Activated T-helper 17 cell treated with anti-CD3 and anti-CD28 coated beads, Interleukin-2, amount 50 U/mL, for 72 hours (primary cell): ENCODE data around the gene CD83. TPM values are rescaled to one million over a fixed set of nuclear protein-coding genes. Genes with fewer than 3 reads are reported as not detected.
"Not testable (repeated sequence)": the region's sequence is repeated elsewhere in the genome, so short reads cannot be mapped to it uniquely, and the experiment has no call there.

Source experiments
- ATAC-seq: fragments of 150-1000 bp; cut with Tn5 transposase; replicated peaks from 2 replicates; pipeline ENCODE4 v1.10.0; 2021; ENCODE audit warnings: mild to moderate bottlenecking, moderate library complexity
- H3K27ac Mint-ChIP-seq: one replicate; pipeline ENCODE4 v1.8.0; 2022; ENCODE audit warnings: mixed read lengths
- H3K27me3 Mint-ChIP-seq: one replicate; pipeline ENCODE4 v1.8.0; 2022; ENCODE audit warnings: mixed read lengths
- H3K36me3 Mint-ChIP-seq: one replicate; pipeline ENCODE4 v1.8.0; 2022; ENCODE audit warnings: low read depth, mild to moderate bottlenecking, mixed read lengths
- H3K4me1 Mint-ChIP-seq: one replicate; pipeline ENCODE4 v1.8.0; 2022; ENCODE audit warnings: mixed read lengths
- H3K4me3 Mint-ChIP-seq: one replicate; pipeline ENCODE4 v1.8.0; 2022; ENCODE audit warnings: mild to moderate bottlenecking, mixed read lengths
- H3K9me3 Mint-ChIP-seq: one replicate; pipeline ENCODE4 v1.8.0; 2022; ENCODE audit warnings: mixed read lengths
- total RNA-seq, 2 donors: library from RNA; stranded (reverse); gene quantifications; one replicate each; pipeline ENCODE4 v1.2.3, GENCODE V29; 2022

CD83 gene
- total RNA-seq, 2 donors from 2014 or later: 12.3 to 14.9 TPM

GRCh38 chr6:14142063-14142450, 24.5 kb downstream of the CD83 start:
- H3K27me3 Mint-ChIP-seq: no peaks in the 10 kb centered on the region
- no peaks in the 10 kb centered on the region for H3K36me3 Mint-ChIP-seq
- no peak overlapping the region for H3K4me3 Mint-ChIP-seq
- H3K9me3 Mint-ChIP-seq: no peaks in the 10 kb centered on the region
- no peak for ATAC-seq
- H3K4me1 Mint-ChIP-seq: peaks cover 4% of the 10 kb centered on the region
- H3K27ac Mint-ChIP-seq: no peak overlapping the region

GRCh38 chr6:14142511-14143223, 25.1 kb downstream of the CD83 start:
- no peak for ATAC-seq
- Mint-ChIP-seq H3K27ac (no peak overlapping the region), H3K9me3 (no peaks in the 10 kb centered on the region), H3K4me3 (no peak overlapping the region), H3K36me3 (no peaks in the 10 kb centered on the region), H3K4me1 (peaks cover 4% of the 10 kb centered on the region), H3K27me3 (no peaks in the 10 kb centered on the region)

GRCh38 chr6:14143305-14143704, 25.7 kb downstream of the CD83 start:
- ATAC-seq: no peak
- no peaks in the 10 kb centered on the region for H3K36me3 Mint-ChIP-seq
- H3K9me3 Mint-ChIP-seq: no peaks in the 10 kb centered on the region
- H3K27me3 Mint-ChIP-seq: no peaks in the 10 kb centered on the region
- peaks cover 4% of the 10 kb centered on the region for H3K4me1 Mint-ChIP-seq
- H3K27ac Mint-ChIP-seq: peak overlapping the region; percentile 3
- H3K4me3 Mint-ChIP-seq: no peak overlapping the region

GRCh38 chr6:14144678-14145113, 27.1 kb downstream of the CD83 start:
- H3K9me3 Mint-ChIP-seq: no peaks in the 10 kb centered on the region
- peaks cover 4% of the 10 kb centered on the region for H3K4me1 Mint-ChIP-seq
- no peaks in the 10 kb centered on the region for H3K36me3 Mint-ChIP-seq
- no peak overlapping the region for H3K27ac Mint-ChIP-seq
- H3K4me3 Mint-ChIP-seq: no peak overlapping the region
- peak; percentile 92 for ATAC-seq
- H3K27me3 Mint-ChIP-seq: no peaks in the 10 kb centered on the region

GRCh38 chr6:14146506-14147096, 29.0 kb downstream of the CD83 start:
- ATAC-seq: no peak
- no peaks in the 10 kb centered on the region for H3K36me3 Mint-ChIP-seq
- H3K27ac Mint-ChIP-seq: no peak overlapping the region
- H3K27me3 Mint-ChIP-seq: no peaks in the 10 kb centered on the region
- no peak overlapping the region for H3K4me3 Mint-ChIP-seq
- H3K4me1 Mint-ChIP-seq: peaks cover 4% of the 10 kb centered on the region
- H3K9me3 Mint-ChIP-seq: no peaks in the 10 kb centered on the region

- H3K9me3 Mint-ChIP-seq: no peaks in the 10 kb centered on the region
- H3K4me1 Mint-ChIP-seq: peaks cover 4% of the 10 kb centered on the region
- no peaks in the 10 kb centered on the region for H3K27me3 Mint-ChIP-seq
- H3K36me3 Mint-ChIP-seq: no peaks in the 10 kb centered on the region
- ATAC-seq: no peak
- H3K27ac Mint-ChIP-seq: no peak overlapping the region
- no peak overlapping the region for H3K4me3 Mint-ChIP-seq
Measured at GRCh38 chr6:14147891-14148290, 30.3 kb downstream of the CD83 start.

- Mint-ChIP-seq H3K4me3 (no peak overlapping the region), H3K27ac (no peak overlapping the region)
- no peak for ATAC-seq
Measured at GRCh38 chr6:14148471-14148870, 30.9 kb downstream of the CD83 start.

GRCh38 chr6:14149053-14149738, 31.6 kb downstream of the CD83 start:
- H3K36me3 Mint-ChIP-seq: no peaks in the 10 kb centered on the region
- no peak overlapping the region for H3K27ac Mint-ChIP-seq
- H3K9me3 Mint-ChIP-seq: no peaks in the 10 kb centered on the region
- no peak for ATAC-seq
- H3K4me3 Mint-ChIP-seq: no peak overlapping the region
- H3K4me1 Mint-ChIP-seq: peaks cover 4% of the 10 kb centered on the region
- H3K27me3 Mint-ChIP-seq: no peaks in the 10 kb centered on the region

More at GRCh38 chr6:14148471-14148870, 30.9 kb downstream of the CD83 start:
- H3K9me3 Mint-ChIP-seq: no peaks in the 10 kb centered on the region
- no peaks in the 10 kb centered on the region for H3K27me3 Mint-ChIP-seq
- H3K4me1 Mint-ChIP-seq: peaks cover 4% of the 10 kb centered on the region
- no peaks in the 10 kb centered on the region for H3K36me3 Mint-ChIP-seq

- no peaks in the 10 kb centered on the region for H3K36me3 Mint-ChIP-seq
- ATAC-seq: no peak
- H3K4me3 Mint-ChIP-seq: no peak overlapping the region
- H3K27me3 Mint-ChIP-seq: no peaks in the 10 kb centered on the region
- H3K27ac Mint-ChIP-seq: no peak overlapping the region
- no peaks in the 10 kb centered on the region for H3K9me3 Mint-ChIP-seq
- H3K4me1 Mint-ChIP-seq: peaks cover 1% of the 10 kb centered on the region
Measured at GRCh38 chr6:14149739-14150130, 32.2 kb downstream of the CD83 start.

GRCh38 chr6:14151300-14151699, 33.7 kb downstream of the CD83 start:
- not testable (repeated sequence) for ATAC-seq, H3K9me3 Mint-ChIP-seq, H3K4me3 Mint-ChIP-seq, H3K27me3 Mint-ChIP-seq, H3K27ac Mint-ChIP-seq, H3K36me3 Mint-ChIP-seq, H3K4me1 Mint-ChIP-seq

- Mint-ChIP-seq H3K27ac (no peak overlapping the region), H3K36me3 (no peaks in the 10 kb centered on the region), H3K9me3 (no peaks in the 10 kb centered on the region), H3K27me3 (no peaks in the 10 kb centered on the region), H3K4me3 (no peak overlapping the region), H3K4me1 (no peaks in the 10 kb centered on the region)
- ATAC-seq: no peak
Measured at GRCh38 chr6:14151773-14152172, 34.2 kb downstream of the CD83 start.

GRCh38 chr6:14153228-14153627, 35.7 kb downstream of the CD83 start:
- no peak for ATAC-seq
- Mint-ChIP-seq H3K27ac (no peak overlapping the region), H3K4me1 (no peaks in the 10 kb centered on the region)

GRCh38 chr6:14159090-14159489, 41.5 kb downstream of the CD83 start:
- no peak for ATAC-seq
- H3K27ac Mint-ChIP-seq: no peak overlapping the region
- no peaks in the 10 kb centered on the region for H3K27me3 Mint-ChIP-seq
- no peak overlapping the region for H3K4me3 Mint-ChIP-seq
- no peaks in the 10 kb centered on the region for H3K36me3 Mint-ChIP-seq
- H3K4me1 Mint-ChIP-seq: no peaks in the 10 kb centered on the region
- H3K9me3 Mint-ChIP-seq: peaks cover 6% of the 10 kb centered on the region

More at GRCh38 chr6:14153228-14153627, 35.7 kb downstream of the CD83 start:
- Mint-ChIP-seq H3K9me3 (no peaks in the 10 kb centered on the region), H3K4me3 (no peak overlapping the region), H3K36me3 (no peaks in the 10 kb centered on the region), H3K27me3 (no peaks in the 10 kb centered on the region)

- peaks cover 6% of the 10 kb centered on the region for H3K9me3 Mint-ChIP-seq
- no peaks in the 10 kb centered on the region for H3K36me3 Mint-ChIP-seq
- no peaks in the 10 kb centered on the region for H3K4me1 Mint-ChIP-seq
- no peak for ATAC-seq
- no peak overlapping the region for H3K4me3 Mint-ChIP-seq
- peaks cover 3% of the 10 kb centered on the region for H3K27me3 Mint-ChIP-seq
- H3K27ac Mint-ChIP-seq: no peak overlapping the region
Measured at GRCh38 chr6:14162826-14163225, 45.3 kb downstream of the CD83 start.

- Mint-ChIP-seq H3K27me3 (peaks cover 10% of the 10 kb centered on the region), H3K27ac (no peak overlapping the region), H3K4me1 (no peaks in the 10 kb centered on the region), H3K4me3 (no peak overlapping the region), H3K36me3 (no peaks in the 10 kb centered on the region), H3K9me3 (peaks cover 16% of the 10 kb centered on the region)
- no peak for ATAC-seq
Measured at GRCh38 chr6:14165091-14165490, 47.5 kb downstream of the CD83 start.
